CD4-positive, alpha-beta T cell treated with Interferon gamma for 1 hour (primary cell): Measurements from ENCODE around the gene ANXA10.
"Not testable (repeated sequence)": the region's sequence is repeated elsewhere in the genome, so short reads cannot be mapped to it uniquely, and the experiment has no call there.

Experiments
- DNase-seq: peaks from one replicate; pipeline ENCODE4 v3.0.0-alpha.2; 2020

Gene ANXA10

GRCh38 chr4:168092176-168092712 is at the start of gene ANXA10:
Gene ANXA10 (plus strand): TSS chr4:168092537. CDS start chr4:168092701, 164 bp downstream.
- DNase-seq, result no peak

- DNase-seq, result no peak
Observed at GRCh38 chr4:168045354-168045753, 47.0 kb upstream of the ANXA10 start.

GRCh38 chr4:168050002-168050401 is 42.3 kb upstream of the ANXA10 start:
- no peak for DNase-seq

- no peak for DNase-seq
Observed at GRCh38 chr4:168051526-168051925, 40.8 kb upstream of the ANXA10 start.

GRCh38 chr4:168057412-168057811 is 34.9 kb upstream of the ANXA10 start:
- DNase-seq, result no peak

- DNase-seq, result no peak
Observed at GRCh38 chr4:168059251-168059650, 33.1 kb upstream of the ANXA10 start.

GRCh38 chr4:168063031-168063430 is 29.3 kb upstream of the ANXA10 start:
- no peak for DNase-seq

GRCh38 chr4:168070903-168071302 is 21.4 kb upstream of the ANXA10 start:
- no peak for DNase-seq

- DNase-seq, result no peak
Observed at GRCh38 chr4:168071304-168071703, 21.0 kb upstream of the ANXA10 start.

GRCh38 chr4:168074861-168075260 is 17.5 kb upstream of the ANXA10 start:
- DNase-seq, result no peak

GRCh38 chr4:168076989-168077725 is 15.2 kb upstream of the ANXA10 start:
- peak; percentile 1 for DNase-seq

GRCh38 chr4:168077726-168078239 is 14.6 kb upstream of the ANXA10 start:
- DNase-seq, result no peak

- DNase-seq, result no peak
Observed at GRCh38 chr4:168082379-168082778, 10.0 kb upstream of the ANXA10 start.

- no peak for DNase-seq
Observed at GRCh38 chr4:168095776-168096406, 3.6 kb downstream of the ANXA10 start.

- DNase-seq, result no peak
Observed at GRCh38 chr4:168096407-168096784, 4.1 kb downstream of the ANXA10 start.

GRCh38 chr4:168097161-168097560 is 4.8 kb downstream of the ANXA10 start:
- DNase-seq, result no peak

GRCh38 chr4:168098248-168098717 is 5.9 kb downstream of the ANXA10 start:
- no peak for DNase-seq

GRCh38 chr4:168099195-168099594 is 6.9 kb downstream of the ANXA10 start:
- DNase-seq, result no peak

- no peak for DNase-seq
Observed at GRCh38 chr4:168101026-168101425, 8.7 kb downstream of the ANXA10 start.

GRCh38 chr4:168102403-168102802 is 10.1 kb downstream of the ANXA10 start:
- DNase-seq, result no peak

- DNase-seq, result no peak
Observed at GRCh38 chr4:168109527-168109926, 17.2 kb downstream of the ANXA10 start.

GRCh38 chr4:168113059-168113458 is 20.7 kb downstream of the ANXA10 start:
- not testable (repeated sequence) for DNase-seq

GRCh38 chr4:168118116-168118655 is 25.8 kb downstream of the ANXA10 start:
- DNase-seq, result no peak

GRCh38 chr4:168119100-168119499 is 26.8 kb downstream of the ANXA10 start:
- no peak for DNase-seq
